HFF-Myc (cell line): ENCODE data around the gene CSF1.

Experiments
- DNase-seq: peaks from one replicate; pipeline ENCODE4 v3.0.0-alpha.2; 2011; ENCODE audit warnings: low read depth; ENCODE audit errors: extremely low read depth
- H3K4me3 ChIP-seq: replicated peaks from 2 replicates; pipeline ENCODE4 v1.5.1; 2011; ENCODE audit warnings: low read depth, mild to moderate bottlenecking, control low read depth, low read length
- CTCF ChIP-seq: IDR thresholded peaks from 2 replicates; pipeline ENCODE4 v1.5.1; 2012; ENCODE audit warnings: mild to moderate bottlenecking, low read depth, low read length, control low read depth; ENCODE audit errors: missing control alignments

Gene CSF1

GRCh38 chr1:109923131-109923945, 12.7 kb downstream of the CSF1 start:
- no peak overlapping the region for H3K4me3 ChIP-seq
- TF ChIP-seq CTCF: peak; percentile 61
- DNase-seq: no peak

DNA sequence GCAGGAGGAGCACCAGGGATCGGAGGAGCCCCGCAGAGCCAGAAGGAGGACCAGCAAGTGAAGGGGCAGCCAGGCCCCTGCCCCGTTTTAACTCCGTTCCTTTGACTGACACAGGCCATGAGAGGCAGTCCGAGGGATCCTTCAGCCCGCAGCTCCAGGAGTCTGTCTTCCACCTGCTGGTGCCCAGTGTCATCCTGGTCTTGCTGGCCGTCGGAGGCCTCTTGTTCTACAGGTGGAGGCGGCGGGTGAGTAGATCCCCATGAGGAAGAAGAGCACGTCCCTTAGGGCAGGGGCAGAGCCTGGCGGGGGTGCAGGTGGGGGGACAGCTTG, 13.3 kb downstream of the CSF1 start:
- DNase-seq: no peak
- H3K4me3 ChIP-seq: no peak overlapping the region
- TF ChIP-seq CTCF: no peak

GRCh38 chr1:109924316-109924715, 13.7 kb downstream of the CSF1 start:
- no peak overlapping the region for H3K4me3 ChIP-seq

GRCh38 chr1:109925159-109925990, 14.7 kb downstream of the CSF1 start:
- no peak for DNase-seq
- TF ChIP-seq CTCF: no peak

More at GRCh38 chr1:109924316-109924715, 13.7 kb downstream of the CSF1 start:
- DNase-seq: no peak
- no peak for TF ChIP-seq CTCF

DNA sequence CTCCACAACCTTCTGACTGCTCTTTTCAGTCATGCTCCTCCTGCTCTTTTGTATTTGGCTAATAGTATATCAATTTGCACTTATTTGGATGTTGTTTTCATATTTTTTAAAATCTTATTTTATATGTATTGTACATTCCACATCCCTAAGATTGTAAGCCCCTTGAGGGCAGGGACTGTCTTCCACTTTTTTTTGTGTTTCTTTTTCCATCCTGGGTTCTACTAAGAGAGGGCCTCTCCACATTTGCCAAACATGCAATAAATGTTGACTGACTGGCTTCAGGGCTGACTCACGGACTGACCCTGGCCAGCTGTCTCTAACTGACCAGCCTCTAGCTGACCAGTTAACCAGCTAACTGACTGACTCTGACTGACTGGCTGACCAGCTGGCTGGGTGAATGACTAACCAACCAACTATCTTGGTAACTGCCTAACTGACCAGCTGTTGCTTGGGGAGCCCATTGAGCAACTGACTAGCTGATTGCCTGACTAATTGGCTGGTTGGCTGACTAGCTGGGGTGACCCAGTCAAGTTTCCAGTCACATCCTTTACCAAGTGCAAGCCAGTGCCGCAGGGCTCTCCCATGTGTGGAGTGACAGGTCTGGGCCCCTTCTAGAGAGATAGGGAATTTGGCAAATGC, 16.1 kb downstream of the CSF1 start:
- H3K4me3 ChIP-seq: no peak overlapping the region
- TF ChIP-seq CTCF: no peak
- no peak for DNase-seq

More at GRCh38 chr1:109925159-109925990, 14.7 kb downstream of the CSF1 start:
- no peak overlapping the region for H3K4me3 ChIP-seq

GRCh38 chr1:109927356-109927755, 16.7 kb downstream of the CSF1 start:
- no peak for DNase-seq
- TF ChIP-seq CTCF: no peak

More at GRCh38 chr1:109927356-109927755, 16.7 kb downstream of the CSF1 start:
- H3K4me3 ChIP-seq: no peak overlapping the region
